Anterior cingulate cortex (tissue), 58 donors: ENCODE data around the gene SSTR5.

Experiments used
- DNase-seq, 58 donors: peaks; one replicate each; lab custom pipeline; 2025; lab: John Stamatoyannopoulos, UW

SSTR5 gene

DNA sequence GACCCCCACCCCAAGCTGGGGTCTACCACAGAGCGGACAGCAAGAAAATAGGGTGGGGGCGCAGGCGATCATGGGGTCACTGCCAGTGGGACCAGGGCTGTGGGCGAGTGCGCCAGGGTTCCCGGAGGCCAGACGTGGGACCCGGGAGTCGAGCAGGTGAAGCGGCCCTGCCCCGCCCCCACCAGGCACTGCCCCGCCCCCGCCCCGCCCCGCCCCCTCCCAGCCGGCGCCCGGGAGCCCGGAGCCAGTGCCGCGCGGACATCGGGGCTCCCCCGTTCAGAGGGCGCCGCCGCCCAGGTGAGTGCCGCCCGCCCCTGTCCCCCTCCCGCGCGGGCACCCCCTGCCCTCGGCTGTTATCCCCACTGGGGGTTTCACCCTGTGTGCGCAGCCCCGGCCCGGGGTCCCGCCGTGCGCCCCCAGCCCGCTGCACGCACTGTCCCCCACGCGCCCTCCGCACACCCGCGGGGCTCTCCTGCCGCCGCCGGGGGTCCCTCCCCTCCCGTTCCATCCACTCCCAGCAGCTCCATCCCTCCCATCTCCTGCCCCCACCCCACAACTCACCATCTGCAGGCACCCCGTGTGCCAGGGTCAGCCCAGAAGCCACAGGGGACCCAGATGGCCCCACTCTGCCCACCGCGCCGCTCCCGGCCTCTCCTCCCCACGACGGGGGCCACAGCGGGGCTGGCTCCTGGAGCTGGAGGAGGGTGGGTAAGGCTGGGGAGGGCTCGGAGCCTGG is at the start of gene SSTR5:
Gene SSTR5, plus strand, starts transcription at position 222 of the 736 bp plus-strand sequence. CDS start 6,122 bp downstream, outside the sequence.
- DNase-seq: no peak

GRCh38 chr16:1024138-1024537 is 48.4 kb upstream of the SSTR5 start:
- DNase-seq: no peak

DNA sequence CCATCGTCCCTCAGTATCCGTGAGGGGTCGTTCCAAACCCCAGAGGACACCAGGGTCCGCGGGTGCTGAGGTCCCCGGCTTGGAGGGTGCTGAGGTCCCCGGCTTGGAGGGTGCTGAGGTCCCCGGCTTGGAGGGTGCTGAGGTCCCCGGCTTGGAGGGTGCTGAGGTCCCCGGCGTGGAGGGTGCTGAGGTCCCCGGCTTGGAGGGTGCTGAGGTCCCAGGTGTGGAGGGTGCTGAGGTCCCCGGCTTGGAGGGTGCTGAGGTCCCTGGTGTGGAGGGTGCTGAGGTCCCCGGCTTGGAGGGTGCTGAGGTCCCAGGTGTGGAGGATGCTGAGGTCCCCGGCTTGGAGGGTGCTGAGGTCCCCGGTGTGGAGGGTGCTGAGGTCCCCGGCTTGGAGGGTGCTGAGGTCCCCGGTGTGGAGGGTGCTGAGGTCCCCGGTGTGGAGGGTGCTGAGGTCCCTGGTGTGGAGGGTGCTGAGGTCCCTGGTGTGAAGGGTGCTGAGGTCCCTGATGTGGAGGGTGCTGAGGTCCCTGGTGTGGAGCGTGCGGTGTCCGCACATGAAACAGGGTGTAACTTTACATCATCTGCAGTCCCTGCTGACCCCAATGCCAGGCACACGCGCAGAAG is 47.3 kb upstream of the SSTR5 start:
- peak in 29 of 58 donors; percentile 11 to 76 (median 43) for DNase-seq

DNA sequence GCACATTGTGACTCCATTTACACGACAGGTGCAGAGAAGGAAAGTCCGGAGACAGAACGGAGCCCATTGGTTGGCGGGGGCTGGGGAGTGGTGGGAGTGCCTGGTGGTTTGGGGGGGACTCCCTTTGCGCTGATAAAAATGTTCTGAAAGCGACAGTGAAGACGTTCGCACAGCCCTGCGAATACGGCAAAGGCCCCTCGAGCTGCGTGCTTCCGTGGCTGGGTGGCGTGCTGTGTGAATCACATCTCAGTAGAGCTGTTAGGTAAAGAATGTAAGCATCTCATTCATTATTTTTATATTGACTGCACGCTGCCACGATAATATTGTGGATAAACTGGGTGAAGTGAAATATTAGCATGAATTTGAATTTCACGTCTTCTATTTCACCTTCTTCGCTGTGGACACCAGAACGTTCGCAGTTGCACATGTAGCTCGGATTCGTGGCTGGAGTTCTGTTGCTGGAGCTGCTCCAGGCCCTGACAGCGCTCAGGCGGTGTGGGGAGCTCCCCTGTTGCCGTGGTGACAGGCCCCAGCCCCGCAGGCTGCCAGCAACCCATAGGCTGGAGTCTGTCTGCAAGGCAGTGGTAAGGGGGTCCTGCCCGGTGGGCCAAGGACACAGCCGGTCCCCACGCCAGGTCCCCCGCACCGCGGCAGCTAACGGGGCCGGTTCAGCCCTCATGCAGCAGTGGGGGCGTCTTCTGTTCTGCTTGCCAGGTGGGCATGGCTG is 46.3 kb upstream of the SSTR5 start:
- DNase-seq: peak in 55 of 58 donors; percentile 18 to 83 (median 63)

GRCh38 chr16:1026784-1027500 is 45.6 kb upstream of the SSTR5 start:
- DNase-seq: peak in 33 of 58 donors; percentile 14 to 78 (median 54)

DNA sequence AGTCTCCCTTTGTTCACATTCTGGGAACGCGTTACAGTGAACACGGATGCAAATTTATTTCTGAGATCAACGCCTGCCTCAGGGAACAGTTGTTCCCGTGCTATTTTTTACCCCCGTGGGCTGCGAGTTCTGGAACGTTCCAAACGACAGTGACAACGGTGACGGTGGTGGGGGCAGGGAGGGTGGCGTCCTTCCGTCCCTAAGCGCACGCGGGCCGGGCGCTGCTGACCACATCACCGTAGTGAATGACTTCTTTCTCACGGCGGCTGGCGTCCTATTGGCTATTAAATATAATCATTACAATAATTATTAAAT is 45.1 kb upstream of the SSTR5 start:
- peak in 29 of 58 donors; percentile 22 to 81 (median 61) for DNase-seq

- DNase-seq: peak in 2 of 58 donors; percentile 24 to 27
Observed at GRCh38 chr16:1028056-1028455, 44.5 kb upstream of the SSTR5 start.

- no peak for DNase-seq
Observed at GRCh38 chr16:1028524-1029258, 43.9 kb upstream of the SSTR5 start.

GRCh38 chr16:1029259-1029545 is 43.3 kb upstream of the SSTR5 start:
- DNase-seq: no peak

GRCh38 chr16:1030473-1030901 is 42.1 kb upstream of the SSTR5 start:
- peak in 4 of 58 donors; percentile 8 to 35 (median 20) for DNase-seq

GRCh38 chr16:1031666-1032065 is 40.9 kb upstream of the SSTR5 start:
- no peak for DNase-seq

- DNase-seq: no peak
Observed at GRCh38 chr16:1032607-1033006, 39.9 kb upstream of the SSTR5 start.

GRCh38 chr16:1033128-1033679 is 39.3 kb upstream of the SSTR5 start:
- DNase-seq: no peak

DNA sequence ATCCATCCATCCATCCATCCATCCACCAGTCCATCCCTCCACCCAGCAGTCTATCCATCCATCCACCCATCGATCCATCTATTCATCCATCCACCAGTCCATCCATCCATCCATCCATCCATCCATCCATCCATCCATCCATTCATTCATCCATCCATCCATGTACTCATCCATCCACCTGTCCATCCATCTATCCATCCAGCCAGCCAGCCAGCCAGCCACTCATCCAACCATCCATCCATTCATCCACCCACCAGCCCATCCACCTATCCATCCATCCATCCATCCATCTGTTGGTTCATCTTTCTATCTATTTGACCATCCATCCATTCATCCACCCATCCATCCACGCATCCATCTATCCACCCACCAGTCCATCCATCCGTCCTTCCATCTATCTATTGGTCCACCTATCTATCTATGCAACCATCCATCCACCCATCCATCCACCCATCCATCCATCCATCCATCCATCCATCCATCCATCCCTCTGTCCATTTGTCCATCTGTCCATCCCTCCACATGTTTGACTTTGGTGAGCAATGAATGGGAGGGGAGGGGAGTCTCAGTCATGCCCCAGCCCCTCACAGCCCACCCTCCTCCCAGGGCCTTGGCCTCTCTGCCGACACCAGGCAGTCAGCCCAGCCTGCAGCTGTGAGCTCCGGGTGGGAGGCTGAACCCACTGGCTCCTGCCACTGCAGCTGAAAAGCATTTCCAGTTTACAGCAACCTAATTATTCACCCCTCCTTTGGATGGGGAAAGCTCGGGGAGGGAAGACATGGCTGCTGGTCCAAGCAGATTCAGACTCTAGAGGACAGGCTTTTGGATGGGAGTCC is 38.1 kb upstream of the SSTR5 start:
- peak in 43 of 58 donors; percentile 18 to 90 (median 63) for DNase-seq

DNA sequence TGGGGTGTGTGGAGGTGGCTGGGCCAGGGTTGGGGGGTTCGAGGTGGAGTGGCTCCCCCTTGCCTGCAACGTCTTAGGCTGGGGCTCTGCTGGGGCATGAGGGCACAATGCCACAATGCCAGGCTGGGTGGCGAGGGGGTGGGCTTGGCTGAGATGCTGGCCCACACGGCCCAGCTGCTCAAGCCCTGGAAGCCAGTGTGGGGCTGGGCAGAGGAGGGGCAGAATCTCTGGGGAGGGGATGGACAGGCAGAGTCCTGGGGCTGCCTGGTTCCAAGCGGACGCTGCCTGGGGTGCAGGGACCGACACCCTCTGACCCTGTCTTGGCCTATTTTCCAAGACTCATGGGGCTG is 37.5 kb upstream of the SSTR5 start:
- peak in 38 of 58 donors; percentile 24 to 90 (median 64) for DNase-seq

DNA sequence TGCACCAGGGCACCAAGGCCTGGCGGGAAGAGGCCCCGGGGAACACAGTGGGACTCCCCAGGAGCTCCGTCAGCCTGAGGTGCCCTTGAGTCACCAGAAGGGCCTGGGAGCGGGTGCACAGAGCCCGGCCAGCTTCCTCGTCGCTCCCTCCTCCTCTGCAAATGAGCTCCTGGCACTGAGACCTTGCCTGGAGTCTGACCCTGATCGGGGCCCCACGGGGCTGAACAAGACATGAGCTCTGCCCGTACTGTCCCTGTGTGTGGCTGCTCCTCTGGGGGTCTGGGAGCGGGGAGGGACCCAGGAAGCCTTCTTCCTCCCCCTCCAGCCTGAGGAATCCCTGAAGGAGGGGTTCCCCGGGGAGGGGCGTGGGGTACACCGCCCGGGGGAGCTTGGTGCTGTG is 36.4 kb upstream of the SSTR5 start:
- no peak for DNase-seq

DNA sequence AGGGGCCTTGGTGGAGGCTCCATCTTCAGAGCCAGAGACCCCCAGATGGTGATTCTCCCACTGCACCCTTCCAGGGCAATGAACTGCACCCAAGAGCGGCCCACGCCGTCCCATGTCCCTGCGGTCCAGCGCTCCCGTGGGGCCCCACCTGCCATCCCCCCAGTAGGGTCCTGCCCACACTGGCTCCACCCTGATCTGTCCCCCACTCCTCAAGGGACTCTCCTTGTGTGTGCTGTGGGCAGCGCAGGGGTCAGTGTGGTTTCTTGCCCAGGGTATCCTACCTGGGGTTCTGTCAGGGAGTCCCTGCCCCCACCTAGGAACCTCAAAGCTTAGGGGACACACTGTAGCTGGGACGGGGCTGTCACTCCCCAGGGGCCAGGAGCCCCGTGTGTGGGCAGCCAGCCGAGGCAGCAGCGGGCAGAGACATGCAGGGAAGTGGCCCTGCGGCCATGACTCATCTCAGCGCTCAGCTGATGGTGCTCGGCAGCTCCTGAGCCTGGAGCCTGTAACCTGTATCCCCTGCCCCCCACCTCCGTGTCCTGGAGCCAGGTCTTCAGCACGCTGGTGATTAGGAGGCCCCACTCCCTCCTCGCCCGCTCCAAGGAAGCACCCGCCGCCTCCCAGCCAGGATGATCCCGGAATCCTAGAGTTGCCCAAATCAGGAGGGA is 35.7 kb upstream of the SSTR5 start:
- peak in 5 of 58 donors; percentile 22 to 35 (median 29) for DNase-seq
